HG03460 (cell line): ENCODE data around the gene CELF1.

ENCODE experiments used
- ATAC-seq: cut with Tn5 transposase; IDR thresholded peaks from one replicate; pipeline ENCODE4 v1.9.1; 2021; ENCODE audit not compliant: unreplicated experiment

The CELF1 gene

GRCh38 chr11:47451436-47451835, 101.5 kb downstream of the CELF1 start:
- ATAC-seq, result no peak

- no peak for ATAC-seq
Measured at GRCh38 chr11:47449541-47449940, 103.4 kb downstream of the CELF1 start.

GRCh38 chr11:47448566-47449427, 104.1 kb downstream of the CELF1 start, which contains the start of gene RAPSN:
Gene RAPSN, minus strand, starts transcription at chr11:47449136. Its CDS starts 172 bp downstream, at chr11:47448964.
- no peak for ATAC-seq

- ATAC-seq, result no peak
Measured at GRCh38 chr11:47447906-47448305, 105.0 kb downstream of the CELF1 start.

GRCh38 chr11:47446833-47447232, 106.1 kb downstream of the CELF1 start:
- ATAC-seq, result no peak

- ATAC-seq, result no peak
Measured at GRCh38 chr11:47445840-47446239, 107.1 kb downstream of the CELF1 start.

GRCh38 chr11:47443817-47444216, 109.1 kb downstream of the CELF1 start:
- ATAC-seq, result no peak

- ATAC-seq, result no peak
Measured at GRCh38 chr11:47443028-47443700, 109.8 kb downstream of the CELF1 start.

GRCh38 chr11:47442514-47442913, 110.4 kb downstream of the CELF1 start:
- no peak for ATAC-seq

- no peak for ATAC-seq
Measured at GRCh38 chr11:47441421-47441820, 111.5 kb downstream of the CELF1 start.

- no peak for ATAC-seq
Measured at GRCh38 chr11:47440054-47440476, 112.9 kb downstream of the CELF1 start.

GRCh38 chr11:47438721-47439120, 114.2 kb downstream of the CELF1 start:
- ATAC-seq, result no peak

- ATAC-seq, result no peak
Measured at GRCh38 chr11:47437746-47438418, 115.0 kb downstream of the CELF1 start.

GRCh38 chr11:47437218-47437745, 115.7 kb downstream of the CELF1 start:
- ATAC-seq, result no peak

GRCh38 chr11:47436726-47437125, 116.2 kb downstream of the CELF1 start:
- ATAC-seq, result no peak

- no peak for ATAC-seq
Measured at GRCh38 chr11:47435687-47436086, 117.2 kb downstream of the CELF1 start.

GRCh38 chr11:47434011-47434786, 118.7 kb downstream of the CELF1 start:
- ATAC-seq, result no peak

GRCh38 chr11:47433157-47433556, 119.8 kb downstream of the CELF1 start:
- no peak for ATAC-seq

- ATAC-seq, result no peak
Measured at GRCh38 chr11:47431356-47432083, 121.4 kb downstream of the CELF1 start.

GRCh38 chr11:47430524-47430923, 122.4 kb downstream of the CELF1 start:
- ATAC-seq, result no peak
